OCI-LY1 (cell line): Measurements from ENCODE around the gene PCSK6.
A peak's percentile ranks its signal among the peaks of the same experiment; 100 is the strongest.

ENCODE experiments used
- H2AFZ ChIP-seq: fragments of 200-600 bp; sonication (generic), shearing (Covaris generic); 2 replicates; pipeline ENCODE4 v1.6.0; 2014; ENCODE audit warnings: antibody characterized with exemption, mild to moderate bottlenecking, low read length
- H3F3A ChIP-seq: fragments of 200-600 bp; sonication (generic), shearing (Covaris generic); 2 replicates; pipeline ENCODE4 v1.6.0; 2014; ENCODE audit warnings: mild to moderate bottlenecking, antibody characterized with exemption, low read length, moderate library complexity; ENCODE audit not compliant: insufficient read depth
- H3K27ac ChIP-seq: fragments of 200-600 bp; sonication (generic); 2 replicates; pipeline ENCODE4 v1.5.1; 2014; ENCODE audit warnings: low read length, mixed run types, mild to moderate bottlenecking, low read depth; ENCODE audit not compliant: poor library complexity, severe bottlenecking
- H3K27me3 ChIP-seq: fragments of 200-600 bp; sonication (generic); 2 replicates; pipeline ENCODE4 v1.6.0; 2014; ENCODE audit warnings: antibody characterized with exemption, mild to moderate bottlenecking, low read length, moderate library complexity; ENCODE audit not compliant: insufficient read depth
- H3K36me3 ChIP-seq: fragments of 200-600 bp; sonication (generic); 2 replicates; pipeline ENCODE4 v1.6.1; 2014; ENCODE audit warnings: mild to moderate bottlenecking, antibody characterized with exemption, low read length, moderate library complexity, mixed read lengths; ENCODE audit not compliant: insufficient read depth
- H3K4me1 ChIP-seq: fragments of 200-600 bp; sonication (generic); 2 replicates; pipeline ENCODE4 v1.5.1; 2014; ENCODE audit warnings: mild to moderate bottlenecking, low read length, moderate library complexity; ENCODE audit not compliant: insufficient read depth, severe bottlenecking
- H3K4me2 ChIP-seq: fragments of 200-600 bp; sonication (generic), shearing (Covaris generic); 2 replicates; pipeline ENCODE4 v1.6.1; 2014; ENCODE audit warnings: low read length
- H3K4me3 ChIP-seq: fragments of 200-600 bp; sonication (generic); 2 replicates; pipeline ENCODE4 v1.5.1; 2014; ENCODE audit warnings: low read length, low read depth, mild to moderate bottlenecking, mixed read lengths; ENCODE audit not compliant: poor library complexity, severe bottlenecking
- H3K79me2 ChIP-seq: fragments of 200-600 bp; shearing (Covaris generic); 2 replicates; pipeline ENCODE4 v1.6.1; 2016; ENCODE audit warnings: mixed run types, low read length, mixed read lengths; ENCODE audit not compliant: insufficient read depth
- H3K9ac ChIP-seq: fragments of 200-600 bp; sonication (generic), shearing (Covaris generic); 2 replicates; pipeline ENCODE4 v1.6.1; 2014; ENCODE audit warnings: mild to moderate bottlenecking, low read length, mixed read lengths
- H3K9me2 ChIP-seq: fragments of 200-600 bp; sonication (generic), shearing (Covaris generic); 2 replicates; pipeline ENCODE4 v1.6.1; 2014; ENCODE audit warnings: low read depth, mild to moderate bottlenecking, low read length, mixed read lengths
- H3K9me3 ChIP-seq: fragments of 200-600 bp; shearing (Covaris generic); 2 replicates; pipeline ENCODE4 v1.6.1; 2014; ENCODE audit warnings: low read length, mixed read lengths
- H4K20me1 ChIP-seq: fragments of 200-600 bp; sonication (generic), shearing (Covaris generic); 2 replicates; pipeline ENCODE4 v1.6.0; 2016; ENCODE audit warnings: mild to moderate bottlenecking, low read length; ENCODE audit not compliant: insufficient read depth
- EZH2 ChIP-seq: fragments of 200-600 bp; sonication (generic), shearing (Covaris generic); IDR thresholded peaks from 2 replicates; pipeline ENCODE4 v1.8.0; 2017; ENCODE audit warnings: borderline replicate concordance, mixed run types, mild to moderate bottlenecking, antibody characterized with exemption, low read length, moderate library complexity, mixed read lengths
- TF ChIP-seq, protein P1 (sequence below): fragments of 200-600 bp; sonication (generic), shearing (Covaris generic); IDR thresholded peaks from 2 replicates; pipeline ENCODE4 v1.5.1; 2017; ENCODE audit warnings: mild to moderate bottlenecking, antibody characterized with exemption, low read length, moderate library complexity, mixed read lengths

The PCSK6 gene

DNA sequence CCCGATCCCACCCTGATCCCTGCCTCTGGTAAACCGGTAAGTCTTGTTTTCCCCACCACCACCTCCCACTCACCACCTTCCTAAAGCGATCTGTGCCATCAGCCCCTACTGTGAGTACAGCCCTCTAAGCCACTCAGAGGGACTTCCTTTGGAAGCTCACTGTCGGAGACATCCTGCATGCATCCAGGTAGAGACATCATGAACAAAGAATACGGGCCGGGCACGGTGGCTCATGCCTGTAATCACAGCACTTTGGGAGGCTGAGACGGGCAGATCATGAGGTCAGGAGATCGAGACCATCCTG lies 13.7 kb upstream of the PCSK6 start:
- Histone ChIP-seq H3F3A (no peaks in the 10 kb centered on the region), H3K4me3 (no peak overlapping the region), H3K9me3 (no peaks in the 10 kb centered on the region), H3K4me2 (no peak overlapping the region), H2AFZ (no peak overlapping the region), H3K27me3 (0 out of 2 replicates have a peak, but pooled peaks cover 3% of the 10 kb centered on the region), H3K9me2 (no peaks in the 10 kb centered on the region), H3K36me3 (no peaks in the 10 kb centered on the region), H4K20me1 (no peaks in the 10 kb centered on the region), H3K27ac (no peak overlapping the region), H3K9ac (no peak overlapping the region), H3K79me2 (no peaks in the 10 kb centered on the region), H3K4me1 (no peaks in the 10 kb centered on the region)
- TF ChIP-seq, protein P1, sequence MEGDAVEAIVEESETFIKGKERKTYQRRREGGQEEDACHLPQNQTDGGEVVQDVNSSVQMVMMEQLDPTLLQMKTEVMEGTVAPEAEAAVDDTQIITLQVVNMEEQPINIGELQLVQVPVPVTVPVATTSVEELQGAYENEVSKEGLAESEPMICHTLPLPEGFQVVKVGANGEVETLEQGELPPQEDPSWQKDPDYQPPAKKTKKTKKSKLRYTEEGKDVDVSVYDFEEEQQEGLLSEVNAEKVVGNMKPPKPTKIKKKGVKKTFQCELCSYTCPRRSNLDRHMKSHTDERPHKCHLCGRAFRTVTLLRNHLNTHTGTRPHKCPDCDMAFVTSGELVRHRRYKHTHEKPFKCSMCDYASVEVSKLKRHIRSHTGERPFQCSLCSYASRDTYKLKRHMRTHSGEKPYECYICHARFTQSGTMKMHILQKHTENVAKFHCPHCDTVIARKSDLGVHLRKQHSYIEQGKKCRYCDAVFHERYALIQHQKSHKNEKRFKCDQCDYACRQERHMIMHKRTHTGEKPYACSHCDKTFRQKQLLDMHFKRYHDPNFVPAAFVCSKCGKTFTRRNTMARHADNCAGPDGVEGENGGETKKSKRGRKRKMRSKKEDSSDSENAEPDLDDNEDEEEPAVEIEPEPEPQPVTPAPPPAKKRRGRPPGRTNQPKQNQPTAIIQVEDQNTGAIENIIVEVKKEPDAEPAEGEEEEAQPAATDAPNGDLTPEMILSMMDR, result no peak
- TF ChIP-seq EZH2, result no peak

DNA sequence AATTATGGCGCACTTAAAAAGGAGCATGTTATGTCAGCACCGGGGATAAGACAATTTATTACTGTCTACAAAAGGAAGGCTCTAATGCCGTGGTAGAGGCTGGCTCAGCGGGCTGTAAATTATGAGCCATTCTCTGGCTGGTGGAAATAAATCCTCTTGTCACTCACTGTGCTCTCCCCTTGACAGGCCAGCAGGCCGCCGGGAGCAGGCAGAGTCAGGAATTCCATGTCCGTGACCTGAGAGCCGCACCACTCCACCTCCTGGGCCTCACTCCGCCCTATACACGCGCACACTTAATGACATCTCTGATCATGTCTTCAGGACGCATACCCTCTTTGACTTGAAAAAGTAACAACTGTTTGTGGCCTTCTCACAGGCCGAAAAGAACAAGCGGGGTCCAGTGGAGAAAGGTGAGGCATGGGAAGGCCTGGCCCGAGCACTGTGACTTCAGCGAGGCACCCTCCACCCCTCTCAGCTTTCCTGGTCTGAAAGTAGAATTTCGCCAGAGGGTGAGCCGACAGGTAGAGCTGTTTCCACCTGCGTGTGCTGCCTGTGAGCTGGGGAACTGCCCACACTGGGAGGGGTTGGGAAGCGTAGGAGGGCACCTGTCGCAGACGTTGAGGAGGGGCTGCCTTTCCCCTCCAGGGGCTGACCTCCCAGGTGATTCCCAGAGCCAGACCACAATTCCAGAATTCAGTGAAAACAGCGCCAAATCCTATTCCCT lies 13.2 kb upstream of the PCSK6 start:
- no peak for TF ChIP-seq EZH2
- TF ChIP-seq, protein P1, result no peak
- no peak overlapping the region for H3K9ac ChIP-seq
- no peaks in the 10 kb centered on the region for H4K20me1 ChIP-seq
- H3K27me3 ChIP-seq, result peaks cover 3% of the 10 kb centered on the region; the same call in 1 of the 2 replicates
- no peak overlapping the region for H3K4me2 ChIP-seq
- H3K4me1 ChIP-seq, result no peaks in the 10 kb centered on the region
- H3K4me3 ChIP-seq, result no peak overlapping the region
- no peaks in the 10 kb centered on the region for H3K9me3 ChIP-seq
- no peaks in the 10 kb centered on the region for H3K79me2 ChIP-seq
- no peak overlapping the region for H2AFZ ChIP-seq
- H3K9me2 ChIP-seq, result no peaks in the 10 kb centered on the region
- no peak overlapping the region for H3K27ac ChIP-seq
- H3K36me3 ChIP-seq, result no peaks in the 10 kb centered on the region
- H3F3A ChIP-seq, result no peaks in the 10 kb centered on the region

DNA sequence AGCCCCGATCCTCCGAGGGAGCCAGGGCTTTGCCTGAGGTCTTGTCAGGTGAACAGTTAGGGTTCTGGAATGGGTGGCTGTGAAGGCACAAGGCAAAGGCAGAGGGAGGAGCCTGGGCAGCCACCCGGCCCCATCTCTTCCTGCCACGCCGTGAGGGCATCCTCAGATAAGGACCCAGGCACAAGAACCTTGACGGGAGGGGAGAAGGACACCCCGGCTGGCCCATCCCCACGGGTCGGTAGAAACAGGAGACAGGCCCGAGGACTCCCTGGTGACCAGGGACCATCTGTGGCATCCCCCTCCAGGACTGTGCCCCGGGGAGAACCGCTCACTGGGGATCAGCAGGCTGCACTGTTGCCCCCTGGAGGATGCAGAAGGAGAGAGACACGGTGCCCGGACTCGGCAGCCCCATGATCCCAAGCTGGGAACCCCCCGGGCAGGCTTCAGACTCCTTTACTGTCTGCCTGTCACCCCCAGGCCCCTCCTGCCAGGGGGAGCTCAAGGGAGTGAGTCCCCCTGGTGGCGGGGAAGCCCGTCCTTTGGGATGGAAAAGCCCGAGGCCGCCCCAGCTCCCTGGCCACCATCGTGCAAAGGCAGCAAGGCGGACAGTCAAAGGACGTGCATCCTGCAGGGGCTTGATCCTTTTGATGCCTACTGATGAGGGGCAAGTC lies 12.3 kb upstream of the PCSK6 start:
- H3K4me1 ChIP-seq, result no peaks in the 10 kb centered on the region
- H4K20me1 ChIP-seq, result no peaks in the 10 kb centered on the region
- no peaks in the 10 kb centered on the region for H3K9me2 ChIP-seq
- H3K27ac ChIP-seq, result no peak overlapping the region
- H3F3A ChIP-seq, result no peaks in the 10 kb centered on the region
- TF ChIP-seq, protein P1, result peak; percentile 55
- no peak for TF ChIP-seq EZH2
- H3K9ac ChIP-seq, result no peak overlapping the region
- H2AFZ ChIP-seq, result no peak overlapping the region
- no peaks in the 10 kb centered on the region for H3K79me2 ChIP-seq
- H3K36me3 ChIP-seq, result no peaks in the 10 kb centered on the region
- no peak overlapping the region for H3K4me3 ChIP-seq
- no peaks in the 10 kb centered on the region for H3K9me3 ChIP-seq
- peaks cover 8% of the 10 kb centered on the region; the same call in 1 of the 2 replicates for H3K27me3 ChIP-seq
- H3K4me2 ChIP-seq, result no peak overlapping the region
